ENCODE results near the gene EVC2.

DNA sequence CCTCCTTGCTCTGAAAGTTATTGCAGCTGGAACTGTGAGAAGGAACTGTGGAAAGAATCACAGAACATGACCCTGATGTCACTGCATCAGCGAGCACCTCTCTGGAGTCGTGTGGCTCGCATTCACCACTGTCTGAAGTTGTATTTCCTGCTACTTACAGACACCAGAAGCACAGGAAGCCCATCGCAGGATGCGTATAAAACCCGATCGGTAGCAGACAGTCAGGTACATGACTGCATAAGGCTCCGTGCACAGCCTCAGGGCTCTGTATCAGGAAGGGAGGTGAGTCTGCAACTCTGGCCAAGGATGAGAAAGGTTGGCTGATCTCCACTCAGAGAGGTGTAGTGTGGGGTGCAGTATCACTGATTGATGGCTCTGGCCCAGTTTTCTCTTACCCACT lies 134.4 kb downstream of the EVC2 start:
- TF ChIP-seq YY1 (IDR thresholded peaks at IDR 0.05; ENCODE audit: insufficient read depth, insufficient read length) (no peak), ZNF274 (IDR thresholded peaks at IDR 0.05; ENCODE audit: low read depth, low read length) (no peak)
